Myocyte (in vitro differentiated cells): ENCODE measurements around the gene EZH1. TPM values are rescaled to one million over a fixed set of nuclear protein-coding genes. Genes with fewer than 3 reads are reported as not detected.

Experiments
- microRNA-seq: library from miRNA; unstranded; fragments of <30 nt; microRNA quantifications from one replicate; pipeline ENCODE4, GENCODE V29; 2016
- total RNA-seq: library from RNA; depleted of rRNA; stranded (reverse); fragments of >200 nt; gene quantifications from 2 replicates; pipeline ENCODE4 v1.2.3, GENCODE V29; 2014

Gene EZH1
- total RNA-seq, 1 donor from 2014 or later = 24.6 TPM

Small RNAs within 50 kb of the gene (microRNA-seq; reads per million reads assigned to microRNA genes)
- 0.48 reads per million for gene MIR6780A

Other genes starting within 250 kb of the EZH1 start
- 94.1 and 98.8 TPM in 2 replicates for gene NAGLU, start 208.8 kb downstream of the EZH1 start, total RNA-seq
- 0.56 and 0.88 TPM in 2 replicates for gene HSD17B1, start 192.1 kb downstream of the EZH1 start, total RNA-seq
- 23.7 and 24.4 TPM in 2 replicates for gene COASY, start 182.9 kb downstream of the EZH1 start, total RNA-seq
- 41.1 and 47.1 TPM in 2 replicates for gene MLX, start 177.9 kb downstream of the EZH1 start, total RNA-seq
- gene PSMC3IP, start 167.3 kb downstream of the EZH1 start, total RNA-seq = 1.2 and 2.3 TPM in 2 replicates
- gene RETREG3, start 135.7 kb downstream of the EZH1 start, total RNA-seq = 44.5 and 60.6 TPM in 2 replicates
- 79.8 and 91.1 TPM in 2 replicates for gene TUBG1, start 135.4 kb downstream of the EZH1 start, total RNA-seq
- gene TUBG2, start 85.8 kb downstream of the EZH1 start, total RNA-seq = 16.7 and 21.3 TPM in 2 replicates
- gene PLEKHH3, start 68.0 kb downstream of the EZH1 start, total RNA-seq = 49.1 and 58.6 TPM in 2 replicates
- 0.53 TPM in 1 of 2 replicates, not detected in the other for gene CCR10, start 63.2 kb downstream of the EZH1 start, total RNA-seq
- gene CNTNAP1, start 62.5 kb downstream of the EZH1 start, total RNA-seq = 2.6 and 3.4 TPM in 2 replicates
- 0.26 TPM in 1 of 2 replicates, not detected in the other for gene RAMP2, start 16.2 kb upstream of the EZH1 start, total RNA-seq
- gene VPS25, start 28.4 kb upstream of the EZH1 start, total RNA-seq = 60.8 and 63.7 TPM in 2 replicates
- gene WNK4, start 35.6 kb upstream of the EZH1 start, total RNA-seq = 0.16 TPM in 1 of 2 replicates, not detected in the other
- 53.4 and 72.8 TPM in 2 replicates for gene COA3, start 53.7 kb upstream of the EZH1 start, total RNA-seq
- not detected in 2 replicates for gene CNTD1, start 53.8 kb upstream of the EZH1 start, total RNA-seq
- gene BECN1, start 79.2 kb upstream of the EZH1 start, total RNA-seq = 73.5 and 124 TPM in 2 replicates
- 88.9 and 103 TPM in 2 replicates for gene PSME3, start 88.4 kb upstream of the EZH1 start, total RNA-seq
- 0.40 and 0.78 TPM in 2 replicates for gene AOC2, start 99.5 kb upstream of the EZH1 start, total RNA-seq
- 0.47 and 0.67 TPM in 2 replicates for gene AOC3, start 106.2 kb upstream of the EZH1 start, total RNA-seq
- gene G6PC1, start 155.8 kb upstream of the EZH1 start, total RNA-seq = not detected in 2 replicates
- 30.6 and 38.4 TPM in 2 replicates for gene AARSD1, start 219.4 kb upstream of the EZH1 start, total RNA-seq
- 28.8 and 29.1 TPM in 2 replicates for gene PTGES3L, start 235.0 kb upstream of the EZH1 start, total RNA-seq
- gene RUNDC1, start 235.5 kb upstream of the EZH1 start, total RNA-seq = 8.8 and 14.8 TPM in 2 replicates